Ascending aorta (tissue), 2 donors: ENCODE results near the gene PGF. TPM values are rescaled to one million over a fixed set of nuclear protein-coding genes. Genes with fewer than 3 reads are reported as not detected.

Source experiments
- DNase-seq, 2 donors: peaks; one replicate each; pipeline ENCODE4 v3.0.0-alpha.2; 2019; ENCODE audit warnings: low spot score in 2 of 2
- H3K27ac ChIP-seq, 2 donors: fragments of 200-600 bp; sonication (generic); one replicate each; pipeline ENCODE4 v1.5.1; 2016 to 2017; ENCODE audit warnings: mild to moderate bottlenecking in 1 of 2
- H3K27me3 ChIP-seq: fragments of 200-600 bp; sonication (generic); one replicate; pipeline ENCODE4 v1.5.1; 2017
- H3K36me3 ChIP-seq, 2 donors: fragments of 200-600 bp; sonication (generic); one replicate each; pipeline ENCODE4 v1.5.1; 2016
- H3K4me1 ChIP-seq, 2 donors: fragments of 200-600 bp; sonication (generic); one replicate each; pipeline ENCODE4 v1.5.1; 2016 to 2017; ENCODE audit warnings: mild to moderate bottlenecking in 1 of 2
- H3K4me3 ChIP-seq, 2 donors: fragments of 200-600 bp; sonication (generic); one replicate each; pipeline ENCODE4 v1.5.1; 2016 to 2017; ENCODE audit warnings: mild to moderate bottlenecking in 1 of 2
- H3K9me3 ChIP-seq, 2 donors: fragments of 200-600 bp; sonication (generic); one replicate each; pipeline ENCODE4 v1.5.1; 2016
- CTCF ChIP-seq, 3 experiments: fragments of 200-600 bp in 2 of 3; fragments of 450-650 bp in 1 of 3; sonication (generic) in 2 of 3; IDR thresholded peaks; one replicate each; pipeline ENCODE4 v1.5.1; 2016 to 2019; ENCODE audit warnings: antibody characterized with exemption in 3 of 3, mild to moderate bottlenecking in 1 of 3, moderate library complexity in 1 of 3
- intact Hi-C: fragments of 100-400 bp; cut with DNase I; formaldehyde crosslinking; loops from one replicate; pipeline ENCODE4 v1.15.1; 2023
- total RNA-seq: library from RNA; depleted of rRNA; stranded (reverse); fragments of >200 nt; gene quantifications from one replicate; pipeline ENCODE4 v1.1.0, GENCODE V29; 2016

PGF gene
- total RNA-seq, 1 donor from 2014 or later, result 41.1 TPM

- DNase-seq, result no peak
- Histone ChIP-seq H3K4me3 (peak overlapping the region; percentile 54 to 90), H3K27ac (peak overlapping the region; percentile 54 to 67), H3K9me3 (no peaks in the 10 kb centered on the region), H3K4me1 (peaks cover 9 to 24% of the 10 kb centered on the region in 2 donors), H3K36me3 (peaks cover 4 to 6% of the 10 kb centered on the region in 2 donors), H3K27me3 (no peaks in the 10 kb centered on the region)
- TF ChIP-seq CTCF (IDR thresholded peaks at IDR 0.05), result no peak
- intact Hi-C loops, result no loop called here
Measured at GRCh38 chr14:74953686-74954085, 1.7 kb downstream of the PGF start.

GRCh38 chr14:74952697-74953484, 2.5 kb downstream of the PGF start:
- Histone ChIP-seq H3K9me3 (no peaks in the 10 kb centered on the region), H3K4me3 (peak overlapping the region in 1 of 2 donors; percentile 90), H3K4me1 (peaks cover 9 to 24% of the 10 kb centered on the region in 2 donors), H3K36me3 (peaks cover 12 to 14% of the 10 kb centered on the region in 2 donors), H3K27ac (no peak overlapping the region), H3K27me3 (no peaks in the 10 kb centered on the region)
- no peak for TF ChIP-seq CTCF (IDR thresholded peaks at IDR 0.05)
- intact Hi-C loops, result no loop called here
- no peak for DNase-seq

DNA sequence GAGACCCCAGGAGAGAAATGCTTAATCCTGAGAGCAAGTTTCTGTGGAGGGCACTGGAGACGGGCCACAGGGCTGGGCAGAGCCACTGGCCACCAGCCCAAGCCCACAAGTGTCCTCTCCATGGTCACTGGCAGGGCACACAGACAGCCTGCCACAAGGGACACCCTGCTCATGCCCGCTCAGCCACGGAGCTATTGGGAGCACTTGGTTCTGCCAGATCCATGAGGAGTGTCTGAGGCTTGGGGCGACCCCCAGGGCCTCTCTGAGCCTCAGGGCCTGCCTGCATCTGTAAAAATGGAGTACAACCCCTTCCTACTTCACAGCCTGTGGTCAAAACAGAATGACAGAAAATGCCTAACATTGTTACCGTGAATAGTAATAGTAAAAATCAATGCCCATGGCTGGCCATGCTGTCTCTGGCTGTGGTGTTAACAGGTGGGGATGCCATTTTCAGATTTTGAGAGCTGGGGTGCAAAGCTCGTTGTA, 3.2 kb downstream of the PGF start:
- peaks cover 9 to 24% of the 10 kb centered on the region in 2 donors for H3K4me1 ChIP-seq
- no peak overlapping the region for H3K4me3 ChIP-seq
- H3K36me3 ChIP-seq, result peaks cover 16 to 17% of the 10 kb centered on the region in 2 donors
- H3K27me3 ChIP-seq, result no peaks in the 10 kb centered on the region
- no peak for DNase-seq
- no peaks in the 10 kb centered on the region for H3K9me3 ChIP-seq
- intact Hi-C loops, result no loop called here
- no peak for TF ChIP-seq CTCF (IDR thresholded peaks at IDR 0.05)
- H3K27ac ChIP-seq, result peak overlapping the region in 1 of 2 donors; percentile 42

DNA sequence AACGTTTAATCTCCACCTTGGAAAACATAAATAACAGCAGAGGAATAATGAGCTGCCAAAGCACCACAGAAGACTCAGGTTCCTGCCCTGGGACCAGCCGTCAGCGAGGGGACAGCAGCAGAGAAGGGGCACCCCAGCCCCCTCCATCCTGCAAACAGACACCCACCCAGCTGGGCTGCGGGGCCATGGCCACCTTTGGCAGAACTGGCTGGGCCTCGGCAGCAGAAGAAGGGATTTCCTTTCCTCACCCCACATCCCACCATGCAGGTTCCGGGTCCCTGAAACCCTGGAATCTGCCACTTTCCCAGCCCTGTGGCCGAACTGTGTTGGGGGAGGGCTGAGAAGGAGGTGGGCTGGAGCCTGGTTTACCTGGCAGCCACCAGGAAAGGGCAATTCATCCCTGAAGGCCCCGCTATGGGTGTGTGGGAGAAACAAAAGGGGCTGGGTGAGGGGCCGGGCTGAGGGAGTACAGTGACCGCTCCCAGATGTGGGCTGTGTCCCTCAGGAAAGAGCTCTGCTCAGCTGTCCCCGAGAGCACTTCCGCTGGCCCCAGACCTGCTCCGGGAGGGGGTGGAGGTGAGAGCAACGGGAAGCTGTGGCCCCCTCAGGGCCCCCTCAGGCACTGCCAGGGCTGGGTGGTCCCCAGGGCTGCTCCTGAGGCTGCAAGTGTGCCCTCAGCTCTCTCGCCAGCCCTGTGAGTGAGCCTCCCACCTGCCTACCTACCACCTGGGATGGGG, 3.8 kb downstream of the PGF start:
- peak overlapping the region in 1 of 2 donors; percentile 42 for H3K27ac ChIP-seq
- intact Hi-C loops, result no loop called here
- no peaks in the 10 kb centered on the region for H3K9me3 ChIP-seq
- no peak for DNase-seq
- no peaks in the 10 kb centered on the region for H3K27me3 ChIP-seq
- H3K4me3 ChIP-seq, result no peak overlapping the region
- H3K4me1 ChIP-seq, result peaks cover 9 to 27% of the 10 kb centered on the region in 2 donors
- H3K36me3 ChIP-seq, result peaks cover 16 to 17% of the 10 kb centered on the region in 2 donors
- TF ChIP-seq CTCF (IDR thresholded peaks at IDR 0.05), result no peak

DNA sequence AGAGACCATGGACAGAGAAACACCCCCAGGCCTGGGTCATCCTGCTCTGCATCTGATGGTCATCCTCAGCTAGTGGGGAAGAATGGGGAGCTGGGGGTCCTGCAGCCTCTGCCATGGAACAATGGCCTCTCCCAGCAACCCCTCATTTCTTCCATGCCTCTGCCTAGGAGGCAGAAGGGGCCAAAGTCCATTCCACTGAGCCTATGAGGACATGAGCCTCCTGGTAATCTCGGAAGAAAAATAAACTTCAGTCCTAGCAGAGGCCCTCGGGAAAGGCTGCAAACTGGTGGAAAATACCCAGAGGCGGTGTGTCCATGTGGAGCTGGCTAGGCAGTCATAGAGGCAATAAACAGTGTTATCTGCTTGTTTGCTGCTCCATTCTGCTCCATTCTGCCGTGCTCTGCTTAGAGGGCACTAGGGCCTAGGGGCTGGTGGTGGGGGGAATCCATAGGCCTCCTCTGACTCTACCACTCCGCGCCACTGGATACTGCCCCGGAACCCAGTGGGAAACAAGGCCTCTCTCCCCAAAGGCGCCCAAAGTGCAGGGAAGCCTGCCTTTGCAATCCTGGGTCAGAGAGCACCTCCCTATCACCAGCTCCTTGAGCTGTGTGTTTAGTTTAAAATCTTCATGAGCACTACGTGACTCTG, 4.5 kb downstream of the PGF start:
- intact Hi-C loops, result no loop called here
- Histone ChIP-seq H3K4me1 (peaks cover 9 to 32% of the 10 kb centered on the region in 2 donors), H3K4me3 (no peak overlapping the region), H3K27ac (no peak overlapping the region), H3K9me3 (no peaks in the 10 kb centered on the region), H3K27me3 (no peaks in the 10 kb centered on the region), H3K36me3 (peaks cover 16 to 17% of the 10 kb centered on the region in 2 donors)
- no peak for DNase-seq
- TF ChIP-seq CTCF (IDR thresholded peaks at IDR 0.05), result no peak
